ENCODE data around the gene EPHB1. TPM values are rescaled to one million over a fixed set of nuclear protein-coding genes. Genes with fewer than 3 reads are reported as not detected.

Gene EPHB1
- polyA plus RNA-seq, 1 of the 3 experiments (the other 2 are of a cell fraction) = 1.2 TPM

DNA sequence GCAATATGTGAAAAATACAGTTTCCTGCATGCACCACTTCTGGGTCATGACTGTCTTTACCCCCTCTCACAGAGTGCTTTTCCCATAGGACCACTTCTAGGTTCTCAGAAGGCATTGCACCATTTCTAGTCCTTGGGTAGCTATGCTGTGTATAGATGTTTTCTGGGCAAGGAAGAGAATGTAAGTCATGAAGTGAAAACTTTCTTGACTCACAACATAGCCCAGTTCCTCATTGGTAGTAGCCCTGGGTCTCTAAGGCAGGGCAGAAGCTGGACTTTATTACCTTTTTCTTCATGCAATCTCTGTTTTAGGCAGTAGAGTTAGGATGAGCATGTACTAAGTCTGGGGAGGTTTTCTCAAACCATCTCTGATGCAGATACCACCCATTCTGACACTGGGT is 203.1 kb downstream of the EPHB1 start (continued):
- TF ChIP-seq RFX5 (IDR thresholded peaks at IDR 0.05; ENCODE audit: low read length) (no peak), SIN3A (IDR thresholded peaks at IDR 0.05; ENCODE audit: borderline replicate concordance, low read depth, low read length) (no peak), RCOR1 (IDR thresholded peaks at IDR 0.05; ENCODE audit: low read length) (no peak), RXRA (IDR thresholded peaks at IDR 0.05; ENCODE audit: borderline replicate concordance, low read depth) (no peak), ELF1 (IDR thresholded peaks at IDR 0.05) (no peak), TEAD4 (IDR thresholded peaks at IDR 0.05; ENCODE audit: borderline replicate concordance, insufficient read depth) (no peak)
- TF ChIP-seq, protein P1, sequence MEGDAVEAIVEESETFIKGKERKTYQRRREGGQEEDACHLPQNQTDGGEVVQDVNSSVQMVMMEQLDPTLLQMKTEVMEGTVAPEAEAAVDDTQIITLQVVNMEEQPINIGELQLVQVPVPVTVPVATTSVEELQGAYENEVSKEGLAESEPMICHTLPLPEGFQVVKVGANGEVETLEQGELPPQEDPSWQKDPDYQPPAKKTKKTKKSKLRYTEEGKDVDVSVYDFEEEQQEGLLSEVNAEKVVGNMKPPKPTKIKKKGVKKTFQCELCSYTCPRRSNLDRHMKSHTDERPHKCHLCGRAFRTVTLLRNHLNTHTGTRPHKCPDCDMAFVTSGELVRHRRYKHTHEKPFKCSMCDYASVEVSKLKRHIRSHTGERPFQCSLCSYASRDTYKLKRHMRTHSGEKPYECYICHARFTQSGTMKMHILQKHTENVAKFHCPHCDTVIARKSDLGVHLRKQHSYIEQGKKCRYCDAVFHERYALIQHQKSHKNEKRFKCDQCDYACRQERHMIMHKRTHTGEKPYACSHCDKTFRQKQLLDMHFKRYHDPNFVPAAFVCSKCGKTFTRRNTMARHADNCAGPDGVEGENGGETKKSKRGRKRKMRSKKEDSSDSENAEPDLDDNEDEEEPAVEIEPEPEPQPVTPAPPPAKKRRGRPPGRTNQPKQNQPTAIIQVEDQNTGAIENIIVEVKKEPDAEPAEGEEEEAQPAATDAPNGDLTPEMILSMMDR (IDR thresholded peaks at IDR 0.05) = no peak

DNA sequence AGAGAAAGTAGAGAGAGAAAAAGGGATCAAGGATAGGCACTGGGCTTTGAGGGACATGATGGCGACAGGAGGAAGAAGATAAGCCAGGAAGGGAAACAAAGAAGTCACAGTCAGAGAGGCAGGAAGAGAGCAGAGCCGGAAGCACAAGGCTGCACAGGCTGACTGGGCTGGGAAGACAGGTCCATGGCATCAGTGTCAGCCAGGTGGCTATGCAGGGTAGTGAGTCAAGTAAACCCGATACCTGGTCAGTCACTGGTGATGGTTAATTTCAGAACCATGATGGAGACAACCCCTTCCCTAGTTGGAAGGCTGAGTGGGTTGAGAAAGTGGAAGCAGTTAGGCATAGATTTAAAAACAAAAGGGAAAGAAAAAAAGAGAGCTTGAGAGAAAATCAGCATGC is 203.8 kb downstream of the EPHB1 start:
- H3K79me2 ChIP-seq (ENCODE audit: insufficient read depth) = no peaks in the 10 kb centered on the region
- no peak overlapping the region for H2AFZ ChIP-seq (ENCODE audit: low read depth)
- CTCF ChIA-PET = no interaction called here
- no peaks in the 10 kb centered on the region for H3K27me3 ChIP-seq (ENCODE audit: insufficient read depth)
- no peak overlapping the region for H3K4me3 ChIP-seq (ENCODE audit: low read depth in 2 of 2, low read length in 1 of 2)
- POLR2A ChIA-PET = no interaction called here
- TF ChIP-seq, protein P2, sequence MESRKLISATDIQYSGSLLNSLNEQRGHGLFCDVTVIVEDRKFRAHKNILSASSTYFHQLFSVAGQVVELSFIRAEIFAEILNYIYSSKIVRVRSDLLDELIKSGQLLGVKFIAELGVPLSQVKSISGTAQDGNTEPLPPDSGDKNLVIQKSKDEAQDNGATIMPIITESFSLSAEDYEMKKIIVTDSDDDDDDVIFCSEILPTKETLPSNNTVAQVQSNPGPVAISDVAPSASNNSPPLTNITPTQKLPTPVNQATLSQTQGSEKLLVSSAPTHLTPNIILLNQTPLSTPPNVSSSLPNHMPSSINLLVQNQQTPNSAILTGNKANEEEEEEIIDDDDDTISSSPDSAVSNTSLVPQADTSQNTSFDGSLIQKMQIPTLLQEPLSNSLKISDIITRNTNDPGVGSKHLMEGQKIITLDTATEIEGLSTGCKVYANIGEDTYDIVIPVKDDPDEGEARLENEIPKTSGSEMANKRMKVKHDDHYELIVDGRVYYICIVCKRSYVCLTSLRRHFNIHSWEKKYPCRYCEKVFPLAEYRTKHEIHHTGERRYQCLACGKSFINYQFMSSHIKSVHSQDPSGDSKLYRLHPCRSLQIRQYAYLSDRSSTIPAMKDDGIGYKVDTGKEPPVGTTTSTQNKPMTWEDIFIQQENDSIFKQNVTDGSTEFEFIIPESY (IDR thresholded peaks at IDR 0.05; ENCODE audit: borderline replicate concordance, low read depth) = no peak
- H3F3A ChIP-seq (replicated peaks; ENCODE audit: insufficient read depth) = no peaks in the 10 kb centered on the region
- no peak for DNase-seq
- no peak overlapping the region for H3K9ac ChIP-seq
- no peaks in the 10 kb centered on the region for H3K4me1 ChIP-seq (ENCODE audit: control insufficient read depth in 1 of 2, insufficient read depth in 2 of 2, low read depth in 1 of 2, low read length in 1 of 2)
- no peaks in the 10 kb centered on the region for H3K36me3 ChIP-seq (replicated peaks in 1 of 2; ENCODE audit: control insufficient read depth in 1 of 2, insufficient read depth in 2 of 2, low read length in 1 of 2)
- H3K27ac ChIP-seq (ENCODE audit: low read depth in 2 of 2, low read length in 1 of 2) = no peak overlapping the region
- H3K4me2 ChIP-seq = no peak overlapping the region
- no peaks in the 10 kb centered on the region; the same call in 1 of the 2 replicates for H3K9me2 ChIP-seq
- 38% methylated on average over 3 of the region's 3 CpGs for WGBS (ENCODE audit: low lambda C conversion rate)
- no peaks in the 10 kb centered on the region for H3K9me3 ChIP-seq
- no peaks in the 10 kb centered on the region for H4K20me1 ChIP-seq (ENCODE audit: insufficient read depth)

DNA sequence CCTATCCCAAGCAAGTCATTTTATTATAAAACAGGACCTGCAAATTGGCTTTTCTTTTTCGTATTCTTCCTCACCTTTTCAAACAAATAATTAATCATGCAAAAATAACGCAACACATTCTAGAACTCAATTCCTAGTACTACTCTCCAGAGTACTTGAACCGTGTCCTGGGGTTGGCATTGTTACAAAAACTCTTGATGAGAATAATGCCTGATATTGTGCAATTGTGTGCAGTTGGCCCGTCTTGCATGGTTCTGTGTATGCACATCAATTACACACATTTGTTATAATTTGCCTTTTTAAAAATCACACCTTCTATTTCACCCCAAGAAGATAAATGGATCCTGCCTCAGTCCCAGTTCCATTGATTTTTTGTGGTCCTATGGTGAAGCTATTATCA is 205.4 kb downstream of the EPHB1 start:
- WGBS (ENCODE audit: low lambda C conversion rate) = 51% methylated on average over 4 of the region's 4 CpGs
- POLR2A ChIA-PET = no interaction called here
- H3K4me1 ChIP-seq (ENCODE audit: control insufficient read depth in 1 of 2, insufficient read depth in 2 of 2, low read depth in 1 of 2, low read length in 1 of 2) = no peaks in the 10 kb centered on the region
- no peak overlapping the region for H3K27ac ChIP-seq (ENCODE audit: low read depth in 2 of 2, low read length in 1 of 2)
- H3K4me2 ChIP-seq = no peak overlapping the region
- no peaks in the 10 kb centered on the region for H3K9me3 ChIP-seq
- no peak overlapping the region for H2AFZ ChIP-seq (ENCODE audit: low read depth)
- DNase-seq = no peak
- H3K9ac ChIP-seq = no peak overlapping the region
- H3F3A ChIP-seq (replicated peaks; ENCODE audit: insufficient read depth) = no peaks in the 10 kb centered on the region
- H3K9me2 ChIP-seq = no peaks in the 10 kb centered on the region; the same call in 1 of the 2 replicates
- H3K4me3 ChIP-seq (ENCODE audit: low read depth in 2 of 2, low read length in 1 of 2) = no peak overlapping the region
- no peaks in the 10 kb centered on the region for H3K36me3 ChIP-seq (replicated peaks in 1 of 2; ENCODE audit: control insufficient read depth in 1 of 2, insufficient read depth in 2 of 2, low read length in 1 of 2)
- no peaks in the 10 kb centered on the region for H3K27me3 ChIP-seq (ENCODE audit: insufficient read depth)
- H3K79me2 ChIP-seq (ENCODE audit: insufficient read depth) = no peaks in the 10 kb centered on the region
- CTCF ChIA-PET = no interaction called here
- no peaks in the 10 kb centered on the region for H4K20me1 ChIP-seq (ENCODE audit: insufficient read depth)
- TF ChIP-seq RFX5 (IDR thresholded peaks at IDR 0.05; ENCODE audit: low read length) (no peak), FOXM1 (IDR thresholded peaks at IDR 0.05; ENCODE audit: low read depth) (no peak), CHD2 (IDR thresholded peaks at IDR 0.05; ENCODE audit: low read length, partially characterized antibody) (no peak), NRF1 (IDR thresholded peaks at IDR 0.05; ENCODE audit: low read depth, low read length) (no peak), TAF1 (IDR thresholded peaks at IDR 0.05; ENCODE audit: borderline replicate concordance, low read depth, low read length) (no peak), RCOR1 (IDR thresholded peaks at IDR 0.05; ENCODE audit: low read length) (no peak), RAD21 (IDR thresholded peaks at IDR 0.05; ENCODE audit: low read length) (no peak)
- TF ChIP-seq, protein P3, sequence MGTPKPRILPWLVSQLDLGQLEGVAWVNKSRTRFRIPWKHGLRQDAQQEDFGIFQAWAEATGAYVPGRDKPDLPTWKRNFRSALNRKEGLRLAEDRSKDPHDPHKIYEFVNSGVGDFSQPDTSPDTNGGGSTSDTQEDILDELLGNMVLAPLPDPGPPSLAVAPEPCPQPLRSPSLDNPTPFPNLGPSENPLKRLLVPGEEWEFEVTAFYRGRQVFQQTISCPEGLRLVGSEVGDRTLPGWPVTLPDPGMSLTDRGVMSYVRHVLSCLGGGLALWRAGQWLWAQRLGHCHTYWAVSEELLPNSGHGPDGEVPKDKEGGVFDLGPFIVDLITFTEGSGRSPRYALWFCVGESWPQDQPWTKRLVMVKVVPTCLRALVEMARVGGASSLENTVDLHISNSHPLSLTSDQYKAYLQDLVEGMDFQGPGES (IDR thresholded peaks at IDR 0.05; ENCODE audit: low read depth, low read length) = no peak
- TF ChIP-seq, protein P4, sequence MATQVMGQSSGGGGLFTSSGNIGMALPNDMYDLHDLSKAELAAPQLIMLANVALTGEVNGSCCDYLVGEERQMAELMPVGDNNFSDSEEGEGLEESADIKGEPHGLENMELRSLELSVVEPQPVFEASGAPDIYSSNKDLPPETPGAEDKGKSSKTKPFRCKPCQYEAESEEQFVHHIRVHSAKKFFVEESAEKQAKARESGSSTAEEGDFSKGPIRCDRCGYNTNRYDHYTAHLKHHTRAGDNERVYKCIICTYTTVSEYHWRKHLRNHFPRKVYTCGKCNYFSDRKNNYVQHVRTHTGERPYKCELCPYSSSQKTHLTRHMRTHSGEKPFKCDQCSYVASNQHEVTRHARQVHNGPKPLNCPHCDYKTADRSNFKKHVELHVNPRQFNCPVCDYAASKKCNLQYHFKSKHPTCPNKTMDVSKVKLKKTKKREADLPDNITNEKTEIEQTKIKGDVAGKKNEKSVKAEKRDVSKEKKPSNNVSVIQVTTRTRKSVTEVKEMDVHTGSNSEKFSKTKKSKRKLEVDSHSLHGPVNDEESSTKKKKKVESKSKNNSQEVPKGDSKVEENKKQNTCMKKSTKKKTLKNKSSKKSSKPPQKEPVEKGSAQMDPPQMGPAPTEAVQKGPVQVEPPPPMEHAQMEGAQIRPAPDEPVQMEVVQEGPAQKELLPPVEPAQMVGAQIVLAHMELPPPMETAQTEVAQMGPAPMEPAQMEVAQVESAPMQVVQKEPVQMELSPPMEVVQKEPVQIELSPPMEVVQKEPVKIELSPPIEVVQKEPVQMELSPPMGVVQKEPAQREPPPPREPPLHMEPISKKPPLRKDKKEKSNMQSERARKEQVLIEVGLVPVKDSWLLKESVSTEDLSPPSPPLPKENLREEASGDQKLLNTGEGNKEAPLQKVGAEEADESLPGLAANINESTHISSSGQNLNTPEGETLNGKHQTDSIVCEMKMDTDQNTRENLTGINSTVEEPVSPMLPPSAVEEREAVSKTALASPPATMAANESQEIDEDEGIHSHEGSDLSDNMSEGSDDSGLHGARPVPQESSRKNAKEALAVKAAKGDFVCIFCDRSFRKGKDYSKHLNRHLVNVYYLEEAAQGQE (IDR thresholded peaks at IDR 0.05; ENCODE audit: low read depth, low read length) = no peak
- TF ChIP-seq, protein P5, sequence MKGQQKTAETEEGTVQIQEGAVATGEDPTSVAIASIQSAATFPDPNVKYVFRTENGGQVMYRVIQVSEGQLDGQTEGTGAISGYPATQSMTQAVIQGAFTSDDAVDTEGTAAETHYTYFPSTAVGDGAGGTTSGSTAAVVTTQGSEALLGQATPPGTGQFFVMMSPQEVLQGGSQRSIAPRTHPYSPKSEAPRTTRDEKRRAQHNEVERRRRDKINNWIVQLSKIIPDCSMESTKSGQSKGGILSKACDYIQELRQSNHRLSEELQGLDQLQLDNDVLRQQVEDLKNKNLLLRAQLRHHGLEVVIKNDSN (IDR thresholded peaks at IDR 0.05; ENCODE audit: borderline replicate concordance, low read depth) = no peak
- TF ChIP-seq, protein P6, sequence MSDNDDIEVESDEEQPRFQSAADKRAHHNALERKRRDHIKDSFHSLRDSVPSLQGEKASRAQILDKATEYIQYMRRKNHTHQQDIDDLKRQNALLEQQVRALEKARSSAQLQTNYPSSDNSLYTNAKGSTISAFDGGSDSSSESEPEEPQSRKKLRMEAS (IDR thresholded peaks at IDR 0.05; ENCODE audit: low read depth) = no peak
